Coronary artery (tissue), 2 donors: ENCODE data around the gene MRTFA.

Experiments
- DNase-seq: peaks from one replicate; pipeline ENCODE4 v3.0.0-alpha.2; 2017; ENCODE audit warnings: low spot score
- H3K27ac ChIP-seq, 2 donors: fragments of 200-600 bp; sonication (generic); one replicate each; pipeline ENCODE4 v1.5.1; 2016 to 2019
- H3K4me3 ChIP-seq: fragments of 200-600 bp; sonication (generic); 2 replicates; pipeline ENCODE4 v1.5.1; 2016; ENCODE audit warnings: mild to moderate bottlenecking, moderate library complexity
- CTCF ChIP-seq: fragments of 200-600 bp; sonication (generic); IDR thresholded peaks from one replicate; pipeline ENCODE4 v1.5.1; 2019; ENCODE audit warnings: antibody characterized with exemption

Gene MRTFA

GRCh38 chr22:40521046-40521445 is 115.5 kb downstream of the MRTFA start:
- DNase-seq: no peak
- no peak overlapping the region for H3K27ac ChIP-seq
- no peak overlapping the region for H3K4me3 ChIP-seq
- TF ChIP-seq CTCF: no peak

- Histone ChIP-seq H3K27ac (no peak overlapping the region), H3K4me3 (no peak overlapping the region)
- no peak for DNase-seq
- TF ChIP-seq CTCF: no peak
These were observed 116.0 kb downstream of the MRTFA start for GRCh38 chr22:40520562-40520961.

- no peak for TF ChIP-seq CTCF
- Histone ChIP-seq H3K4me3 (no peak overlapping the region), H3K27ac (no peak overlapping the region)
- DNase-seq: no peak
These were observed 116.6 kb downstream of the MRTFA start for GRCh38 chr22:40519948-40520331.

GRCh38 chr22:40519284-40519947 is 117.1 kb downstream of the MRTFA start:
- Histone ChIP-seq H3K27ac (no peak overlapping the region), H3K4me3 (no peak overlapping the region)
- DNase-seq: no peak
- TF ChIP-seq CTCF: no peak

GRCh38 chr22:40518840-40519239 is 117.7 kb downstream of the MRTFA start:
- H3K27ac ChIP-seq: no peak overlapping the region
- DNase-seq: no peak
- TF ChIP-seq CTCF: no peak
- H3K4me3 ChIP-seq: no peak overlapping the region

GRCh38 chr22:40517631-40518030 is 118.9 kb downstream of the MRTFA start:
- no peak for TF ChIP-seq CTCF

GRCh38 chr22:40516416-40516815 is 120.1 kb downstream of the MRTFA start:
- no peak overlapping the region for H3K4me3 ChIP-seq
- TF ChIP-seq CTCF: no peak
- no peak overlapping the region for H3K27ac ChIP-seq
- DNase-seq: no peak

More at GRCh38 chr22:40517631-40518030, 118.9 kb downstream of the MRTFA start:
- DNase-seq: no peak
- H3K4me3 ChIP-seq: no peak overlapping the region
- H3K27ac ChIP-seq: no peak overlapping the region
